K562 (cell line): ENCODE results near the gene MPC1. TPM values are rescaled to one million over a fixed set of nuclear protein-coding genes. Genes with fewer than 3 reads are reported as not detected.
A peak's percentile ranks its signal among the peaks of the same experiment; 100 is the strongest.

ENCODE experiments used
- ATAC-seq: fragments of 200-7000 bp; cut with Tn5 transposase; 3 replicates; pipeline ENCODE4 v1.9.1; 2020; ENCODE audit warnings: moderate library complexity
- BruUV-seq: library from RNA; stranded (reverse); fragments of 400-500 nt; replicated peaks from 2 replicates; lab custom pipeline; 2021; lab: Mats Ljungman, UMichigan
- CTCF ChIA-PET: fragments of 300-600 bp; formaldehyde crosslinking; extraction: SDS; loops from one replicate; lab custom pipeline; 2021; ENCODE audit warnings: low intra/inter-chr PET ratio; lab: Yijun Ruan, JAX
- POLR2A ChIA-PET: fragments of 300-600, 350-650 bp; sonication (Branson Sonifier 250); formaldehyde crosslinking; extraction: SDS; loops from one replicate; lab custom pipeline; 2021; ENCODE audit warnings: antibody characterized with exemption, inconsistent platforms; lab: Yijun Ruan, JAX
- DNase-seq, 4 experiments: peaks; one replicate each; pipeline versions ENCODE4 v3.0.0 to v3.0.0-alpha.2; 2011 to 2018; ENCODE audit warnings: low spot score in 3 of 4, mixed read lengths in 3 of 4; ENCODE audit errors: extremely low read depth in 1 of 4
- FAIRE-seq: peaks from 2 replicates; lab custom pipeline; 2011; peaks lifted over from hg19 to GRCh38; lab: Jason Lieb, UNC
- H2AFZ ChIP-seq: 2 replicates; pipeline ENCODE4 v1.6.0; 2011; ENCODE audit warnings: low read depth, low read length, control low read depth, inconsistent platforms
- H3K27ac ChIP-seq: fragments of 200-600 bp; 3 replicates; pipeline ENCODE4 v1.8.0; 2011; ENCODE audit warnings: low read depth, mild to moderate bottlenecking, control low read depth, inconsistent platforms, low read length, moderate library complexity, mixed read lengths; ENCODE audit errors: extremely low read depth
- H3K27me3 ChIP-seq, 2 experiments: fragments of 300-600 bp in 1 of 2; 2 replicates in 1 of 2; 3 replicates in 1 of 2; pipeline versions ENCODE4 v1.6.0 to v1.8.0; 2011; ENCODE audit warnings: inconsistent platforms in 2 of 2, low read length in 2 of 2, mild to moderate bottlenecking in 1 of 2, mixed read lengths in 1 of 2, moderate library complexity in 1 of 2; ENCODE audit not compliant: control insufficient read depth in 2 of 2, insufficient read depth in 2 of 2
- H3K36me3 ChIP-seq: fragments of 300-600 bp; 3 replicates; pipeline ENCODE4 v1.8.0; 2011; ENCODE audit warnings: mild to moderate bottlenecking, low read length, inconsistent platforms; ENCODE audit not compliant: control insufficient read depth, insufficient read depth
- H3K4me1 ChIP-seq, 2 experiments: fragments of 200-600 bp in 1 of 2; replicated peaks in 1 of 2; 2 replicates in 1 of 2; 3 replicates in 1 of 2; pipeline versions ENCODE4 v1.5.1 to v1.8.0; 2011; ENCODE audit warnings: inconsistent platforms in 2 of 2, low read length in 2 of 2, mild to moderate bottlenecking in 1 of 2, mixed read lengths in 1 of 2, moderate library complexity in 1 of 2; ENCODE audit not compliant: control insufficient read depth in 2 of 2, insufficient read depth in 2 of 2
- H3K4me2 ChIP-seq: 2 replicates; pipeline ENCODE4 v1.6.1; 2011; ENCODE audit warnings: low read length, control low read depth, inconsistent platforms, mixed read lengths; ENCODE audit not compliant: insufficient read depth
- H3K4me3 ChIP-seq: fragments of 200-600 bp; sonication (generic), shearing (Covaris generic); 2 replicates; pipeline ENCODE4 v1.5.1; 2016; ENCODE audit warnings: control low read depth, inconsistent platforms
- H3K79me2 ChIP-seq: fragments of 200-600 bp; 3 replicates; pipeline ENCODE4 v1.8.0; 2011; ENCODE audit warnings: low read length, inconsistent platforms; ENCODE audit not compliant: control insufficient read depth, insufficient read depth
- H3K9ac ChIP-seq, 2 experiments: 2 replicates each; pipeline versions ENCODE4 v1.6.0 to v1.6.1; 2011; ENCODE audit warnings: low read depth in 2 of 2, low read length in 2 of 2, control low read depth in 1 of 2, inconsistent platforms in 1 of 2, mild to moderate bottlenecking in 1 of 2, mixed read lengths in 1 of 2; ENCODE audit not compliant: insufficient read depth in 1 of 2
- H3K9me1 ChIP-seq: one replicate; pipeline ENCODE4 v1.6.0; 2011; ENCODE audit warnings: inconsistent platforms, mild to moderate bottlenecking, low read length, moderate library complexity; ENCODE audit not compliant: control insufficient read depth, insufficient read depth
- H3K9me3 ChIP-seq: replicated peaks from 2 replicates; pipeline ENCODE4 v1.5.1; 2011; ENCODE audit warnings: low read depth, low read length, inconsistent platforms; ENCODE audit not compliant: control insufficient read depth, insufficient read depth
- H4K20me1 ChIP-seq: replicated peaks from 2 replicates; pipeline ENCODE4 v1.6.1; 2011; ENCODE audit warnings: low read length, inconsistent platforms, mixed read lengths; ENCODE audit not compliant: control insufficient read depth, insufficient read depth
- BRCA1 ChIP-seq, 2 experiments: fragments of 450-650 bp in 1 of 2; sonication (generic) in 1 of 2; formaldehyde crosslinking in 1 of 2; IDR thresholded peaks; 2 replicates each; pipeline versions ENCODE4 v1.5.0 to v1.6.1; 2017 to 2020; ENCODE audit warnings: mild to moderate bottlenecking in 1 of 2, missing genetic modification reagents in 1 of 2
- COPS2 ChIP-seq: fragments of 450-650 bp; conservative IDR thresholded peaks from 2 replicates; pipeline ENCODE4 v1.6.1; 2016; ENCODE audit warnings: mild to moderate bottlenecking, moderate library complexity
- CREM ChIP-seq: IDR thresholded peaks from 2 replicates; pipeline ENCODE4 v1.6.1; 2014; ENCODE audit warnings: antibody characterized with exemption, low read depth
- FOXP1 ChIP-seq: sonication (generic); formaldehyde crosslinking; IDR thresholded peaks from 2 replicates; pipeline ENCODE4 v1.8.0; 2022; ENCODE audit warnings: mild to moderate bottlenecking, missing genetic modification reagents
- MCM2 ChIP-seq: fragments of 450-650 bp; IDR thresholded peaks from 2 replicates; pipeline ENCODE4 v1.6.1; 2017; ENCODE audit warnings: low read depth, mild to moderate bottlenecking
- SMAD1 ChIP-seq: fragments of 150-350 bp; IDR thresholded peaks from 2 replicates; pipeline ENCODE4 v1.6.1; 2014; ENCODE audit warnings: low read length, low read depth; ENCODE audit not compliant: partially characterized antibody
- STAT5A ChIP-seq: IDR thresholded peaks from 2 replicates; pipeline ENCODE4 v1.6.1; 2012; ENCODE audit warnings: low read length, inconsistent platforms, borderline replicate concordance
- TBP ChIP-seq: optimal IDR thresholded peaks from 2 replicates; pipeline ENCODE3; 2011; ENCODE audit warnings: low read depth, low read length, improper control_type of control experiment
- ZNF239 ChIP-seq: fragments of 250-450 bp; sonication (Bioruptor Pico); IDR thresholded peaks from 2 replicates; pipeline ENCODE4 v1.4.0; 2020; ENCODE audit warnings: mild to moderate bottlenecking
- ZNF609 ChIP-seq: sonication (generic); formaldehyde crosslinking; IDR thresholded peaks from 2 replicates; pipeline ENCODE4 v1.8.1; 2023; ENCODE audit warnings: missing genetic modification reagents, mild to moderate bottlenecking, borderline replicate concordance
- ZSCAN29 ChIP-seq: fragments of 450-650 bp; IDR thresholded peaks from 2 replicates; pipeline ENCODE4 v1.6.1; 2017
- WGBS: fragments of 100-300 bp; shearing (Covaris generic); methylation state at CpG from one replicate; pipeline ENCODE4 v1.1.6; 2016; ENCODE audit warnings: low coverage, mixed read lengths; ENCODE audit not compliant: insufficient coverage; ENCODE audit errors: missing lambda C conversion rate; 5-methylcytosine and 5-hydroxymethylcytosine counted together
- in situ Hi-C: fragments of 300-500 bp; cut with MboI; formaldehyde crosslinking; loops from 4 replicates; pipeline ENCODE4 v1.15.0; 2018; ENCODE audit warnings: inconsistent platforms, mixed read lengths
- intact Hi-C: fragments of 100-400 bp; cut with micrococcal nuclease; formaldehyde crosslinking; loops from 2 replicates; pipeline ENCODE4 v1.14.2; 2022
- polyA plus RNA-seq, 8 experiments: library from polyadenylated mRNA; depleted of rRNA in 4 of 8; stranded (reverse) in 5 of 8; unstranded in 3 of 8; fragments of >200 nt; fragmentation: Nextera tagmentation in 2 of 8; fragmentation: Illumina TruSeq in 1 of 8; extraction: Ambion mirVana in 2 of 8; extraction: Trizol in 1 of 8; gene quantifications; 2 replicates each; pipeline versions ENCODE4 v1.2.1 to v1.2.3, GENCODE V29; 2011 to 2014; ENCODE audit warnings: inconsistent platforms in 1 of 8, missing spikeins in 1 of 8
- total RNA-seq, 7 experiments: library from RNA; depleted of rRNA in 6 of 7; stranded (reverse); fragments of >200 nt in 6 of 7; fragmentation: Illumina TruSeq in 2 of 7; extraction: Trizol in 2 of 7; gene quantifications; 2 replicates each; pipeline versions ENCODE4 v1.2.1 to v1.2.3, GENCODE V29; 2011 to 2021; ENCODE audit warnings: low replicate concordance in 1 of 7
- TF ChIP-seq, protein P1 (sequence below): fragments of 250-450 bp; sonication (Bioruptor Pico); IDR thresholded peaks from 2 replicates; pipeline ENCODE4 v1.5.0; 2021

Gene MPC1
- total and polyA plus RNA-seq, 9 of the 15 experiments (the other 6 are each of a cell fraction or from before 2014, with no cell fraction given), result 78.6 to 185 (median 138) TPM

DNA sequence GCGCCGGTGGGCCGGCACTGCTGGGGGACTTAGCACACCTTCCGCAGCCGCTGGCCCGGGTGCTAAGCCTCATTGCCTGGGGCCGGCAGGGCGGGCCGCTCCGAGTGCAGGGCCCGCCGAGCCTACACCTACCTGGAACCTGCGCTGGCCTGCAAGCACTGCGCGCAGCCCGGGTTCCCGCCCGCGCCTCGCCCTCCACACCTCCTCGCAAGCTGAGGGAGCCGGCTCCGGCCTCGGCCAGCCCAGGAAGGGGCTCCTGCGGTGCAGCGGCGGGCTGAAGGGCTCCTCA lies 10.7 kb upstream of the MPC1 start:
- DNase-seq, result no peak

More for the DNA sequence above, 10.7 kb upstream of the MPC1 start:
- Histone ChIP-seq H3K27ac (no peak overlapping the region), H2AFZ (no peak overlapping the region), H3K4me2 (no peak overlapping the region), H3K9ac (no peak overlapping the region), H4K20me1 (no peaks in the 10 kb centered on the region), H3K4me1 (peaks cover 0 to 9% of the 10 kb centered on the region in 2 experiments; a peak in 1 of 5 replicates), H3K27me3 (peaks cover 42 to 75% of the 10 kb centered on the region in 2 experiments), H3K79me2 (no peaks in the 10 kb centered on the region), H3K36me3 (no peaks in the 10 kb centered on the region), H3K4me3 (no peak overlapping the region), H3K9me3 (no peaks in the 10 kb centered on the region), H3K9me1 (no peaks in the 10 kb centered on the region)
- FAIRE-seq (no peak), ATAC-seq (peak; percentile 37)
- 31% methylated on average over 24 of the region's 27 CpGs for WGBS
- TF ChIP-seq ZNF609 (CRISPR knock-in tag), result no peak
- no peak for TF ChIP-seq STAT5A
- TF ChIP-seq, protein P1, sequence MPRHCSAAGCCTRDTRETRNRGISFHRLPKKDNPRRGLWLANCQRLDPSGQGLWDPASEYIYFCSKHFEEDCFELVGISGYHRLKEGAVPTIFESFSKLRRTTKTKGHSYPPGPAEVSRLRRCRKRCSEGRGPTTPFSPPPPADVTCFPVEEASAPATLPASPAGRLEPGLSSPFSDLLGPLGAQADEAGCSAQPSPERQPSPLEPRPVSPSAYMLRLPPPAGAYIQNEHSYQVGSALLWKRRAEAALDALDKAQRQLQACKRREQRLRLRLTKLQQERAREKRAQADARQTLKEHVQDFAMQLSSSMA (CRISPR knock-in tag), result no peak
- TF ChIP-seq FOXP1, result no peak
- no peak for TF ChIP-seq TBP
- TF ChIP-seq SMAD1, result no peak
- no peak for TF ChIP-seq BRCA1 (IDR thresholded peaks at IDR 0.05)
- TF ChIP-seq BRCA1 (CRISPR knock-in tag; IDR thresholded peaks at IDR 0.05), result no peak
- TF ChIP-seq COPS2, result no peak
- no peak for TF ChIP-seq ZNF239 (CRISPR knock-in tag)
- TF ChIP-seq CREM, result no peak
- TF ChIP-seq MCM2, result no peak
- TF ChIP-seq ZSCAN29, result no peak
- intact Hi-C loops, result no loop called here
- ChIA-PET POLR2A (interaction anchor here (0.6 to 1.0 kb wide), 6 partner anchors 13 to 366 kb away, joined by 3 to 5 read pairs (median 4); no protein-coding TSS in a partner anchor), CTCF (no interaction called here)
- in situ Hi-C loops, result no loop called here
- no TSS peak for BruUV-seq
